GM18520 (cell line): ENCODE results near the gene KRTAP4-16.
"Not testable (repeated sequence)": the region's sequence is repeated elsewhere in the genome, so short reads cannot be mapped to it uniquely, and the experiment has no call there.

Experiments used
- ATAC-seq: cut with Tn5 transposase; IDR thresholded peaks from one replicate; pipeline ENCODE4 v1.9.1; 2021; ENCODE audit not compliant: unreplicated experiment

The KRTAP4-16 gene

GRCh38 chr17:41101586-41102259 is at the start of gene KRTAP4-16:
Gene KRTAP4-16 (minus strand): TSS chr17:41102209. CDS start chr17:41102209, 0 bp downstream.
- ATAC-seq: no peak

- no peak for ATAC-seq
Measured at GRCh38 chr17:41151525-41151924, 49.5 kb upstream of the KRTAP4-16 start.

- ATAC-seq: no peak
Measured at GRCh38 chr17:41150026-41150425, 48.0 kb upstream of the KRTAP4-16 start.

- no peak for ATAC-seq
Measured at GRCh38 chr17:41149652-41149985, 47.6 kb upstream of the KRTAP4-16 start, which contains the start of gene KRTAP4-5. Gene KRTAP4-5 (minus strand): TSS chr17:41149825. CDS start chr17:41149767, 58 bp downstream.

GRCh38 chr17:41148971-41149651 is 47.1 kb upstream of the KRTAP4-16 start:
- not testable (repeated sequence) for ATAC-seq

- ATAC-seq: no peak
Measured at GRCh38 chr17:41147531-41148204, 45.7 kb upstream of the KRTAP4-16 start.

- ATAC-seq: no peak
Measured at GRCh38 chr17:41145261-41145660, 43.3 kb upstream of the KRTAP4-16 start.

- no peak for ATAC-seq
Measured at GRCh38 chr17:41144846-41145245, 42.8 kb upstream of the KRTAP4-16 start.

GRCh38 chr17:41141361-41141760 is 39.4 kb upstream of the KRTAP4-16 start:
- ATAC-seq: no peak

- no peak for ATAC-seq
Measured at GRCh38 chr17:41140360-41141131, 38.5 kb upstream of the KRTAP4-16 start, which contains the start of gene KRTAP4-6. Gene KRTAP4-6 (minus strand): TSS chr17:41140544. CDS start chr17:41140487, 57 bp downstream.

GRCh38 chr17:41139865-41140264 is 37.9 kb upstream of the KRTAP4-16 start:
- ATAC-seq: not testable (repeated sequence)

GRCh38 chr17:41133880-41134735 is 32.1 kb upstream of the KRTAP4-16 start:
- no peak for ATAC-seq

GRCh38 chr17:41131979-41132378 is 30.0 kb upstream of the KRTAP4-16 start:
- no peak for ATAC-seq

GRCh38 chr17:41127371-41127770 is 25.4 kb upstream of the KRTAP4-16 start:
- ATAC-seq: no peak

- ATAC-seq: no peak
Measured at GRCh38 chr17:41126412-41126811, 24.4 kb upstream of the KRTAP4-16 start.

- no peak for ATAC-seq
Measured at GRCh38 chr17:41125064-41125463, 23.1 kb upstream of the KRTAP4-16 start.

GRCh38 chr17:41123991-41124371 is 22.0 kb upstream of the KRTAP4-16 start, which contains the start of gene KRTAP4-12:
Gene KRTAP4-12 (minus strand): TSS chr17:41124182. CDS start chr17:41124122, 60 bp downstream.
- not testable (repeated sequence) for ATAC-seq

- not testable (repeated sequence) for ATAC-seq
Measured at GRCh38 chr17:41123292-41123990, 21.4 kb upstream of the KRTAP4-16 start.

- no peak for ATAC-seq
Measured at GRCh38 chr17:41121742-41122141, 19.7 kb upstream of the KRTAP4-16 start.
